LHCN-M2 (cell line): ENCODE measurements around the gene SMIM21. TPM values are rescaled to one million over a fixed set of nuclear protein-coding genes. Genes with fewer than 3 reads are reported as not detected.

ENCODE experiments used
- DNase-seq: peaks from one replicate; pipeline ENCODE4 v3.0.0-alpha.2; 2012; ENCODE audit warnings: low read depth
- total RNA-seq: library from RNA; depleted of rRNA; stranded (reverse); fragments of >200 nt; gene quantifications from 2 replicates; pipeline ENCODE4 v1.2.3, GENCODE V29; 2014; rRNA removed

The SMIM21 gene
- total RNA-seq, 1 experiment from 2014 or later, result not detected

- peak; percentile 40 for DNase-seq
Measured at GRCh38 chr18:75377258-75377657, 50.2 kb downstream of the SMIM21 start.

GRCh38 chr18:75376004-75376403 is 51.5 kb downstream of the SMIM21 start:
- DNase-seq, result peak; percentile 17

- no peak for DNase-seq
Measured at GRCh38 chr18:75375341-75375740, 52.2 kb downstream of the SMIM21 start.

- DNase-seq, result no peak
Measured at GRCh38 chr18:75374466-75374865, 53.0 kb downstream of the SMIM21 start.

- DNase-seq, result no peak
Measured at GRCh38 chr18:75369026-75369721, 58.3 kb downstream of the SMIM21 start.

- no peak for DNase-seq
Measured at GRCh38 chr18:75365837-75366236, 61.7 kb downstream of the SMIM21 start.

GRCh38 chr18:75365254-75365629 is 62.3 kb downstream of the SMIM21 start:
- DNase-seq, result no peak

- DNase-seq, result no peak
Measured at GRCh38 chr18:75364512-75365253, 62.8 kb downstream of the SMIM21 start.

GRCh38 chr18:75363446-75364225 is 63.9 kb downstream of the SMIM21 start:
- DNase-seq, result no peak

- no peak for DNase-seq
Measured at GRCh38 chr18:75362435-75362834, 65.1 kb downstream of the SMIM21 start.

- DNase-seq, result no peak
Measured at GRCh38 chr18:75360941-75361340, 66.6 kb downstream of the SMIM21 start.

- DNase-seq, result no peak
Measured at GRCh38 chr18:75360215-75360614, 67.3 kb downstream of the SMIM21 start.

Other genes with a start within 250 kb of the SMIM21 start
- 11.8 and 17.1 TPM in 2 replicates for gene PTGR3, start 218.6 kb downstream of the SMIM21 start, total RNA-seq
- gene TSHZ1, start 216.9 kb downstream of the SMIM21 start, total RNA-seq, result 7.2 and 7.3 TPM in 2 replicates